IPS-NIHi7 (cell line): ENCODE measurements around the gene ADAMTS2.

Source experiments
- DNase-seq: peaks from one replicate; pipeline ENCODE4 v3.0.0; 2012; ENCODE audit warnings: mixed read lengths; ENCODE audit errors: extremely low spot score

ADAMTS2 gene

GRCh38 chr5:179232091-179232735 is 113.0 kb downstream of the ADAMTS2 start:
- no peak for DNase-seq

GRCh38 chr5:179231309-179231708 is 114.0 kb downstream of the ADAMTS2 start:
- DNase-seq = no peak

- DNase-seq = no peak
Observed at GRCh38 chr5:179230061-179230461, 115.2 kb downstream of the ADAMTS2 start.

- no peak for DNase-seq
Observed at GRCh38 chr5:179229331-179229831, 115.9 kb downstream of the ADAMTS2 start.

GRCh38 chr5:179228341-179229121 is 116.7 kb downstream of the ADAMTS2 start:
- no peak for DNase-seq

GRCh38 chr5:179227580-179228311 is 117.5 kb downstream of the ADAMTS2 start:
- peak; percentile 47 for DNase-seq

GRCh38 chr5:179227229-179227579 is 118.1 kb downstream of the ADAMTS2 start:
- DNase-seq = no peak

GRCh38 chr5:179226696-179227095 is 118.6 kb downstream of the ADAMTS2 start:
- DNase-seq = no peak

- DNase-seq = no peak
Observed at GRCh38 chr5:179225387-179225786, 119.9 kb downstream of the ADAMTS2 start.

- no peak for DNase-seq
Observed at GRCh38 chr5:179224741-179225140, 120.5 kb downstream of the ADAMTS2 start.

- DNase-seq = no peak
Observed at GRCh38 chr5:179223961-179224360, 121.3 kb downstream of the ADAMTS2 start.

- DNase-seq = no peak
Observed at GRCh38 chr5:179223528-179223927, 121.7 kb downstream of the ADAMTS2 start.

- DNase-seq = no peak
Observed at GRCh38 chr5:179222246-179223017, 122.8 kb downstream of the ADAMTS2 start.

GRCh38 chr5:179221877-179222220 is 123.4 kb downstream of the ADAMTS2 start:
- no peak for DNase-seq

- DNase-seq = no peak
Observed at GRCh38 chr5:179221196-179221876, 123.9 kb downstream of the ADAMTS2 start.

- no peak for DNase-seq
Observed at GRCh38 chr5:179220716-179221115, 124.5 kb downstream of the ADAMTS2 start.

GRCh38 chr5:179219661-179220620 is 125.3 kb downstream of the ADAMTS2 start:
- DNase-seq = no peak

- DNase-seq = no peak
Observed at GRCh38 chr5:179218943-179219330, 126.3 kb downstream of the ADAMTS2 start.

- DNase-seq = no peak
Observed at GRCh38 chr5:179217956-179218942, 127.0 kb downstream of the ADAMTS2 start.
